HFF-Myc (cell line): ENCODE data around the gene PRDM15.

Experiments
- DNase-seq: peaks from one replicate; pipeline ENCODE4 v3.0.0-alpha.2; 2011; ENCODE audit warnings: low read depth; ENCODE audit errors: extremely low read depth
- H3K4me3 ChIP-seq: replicated peaks from 2 replicates; pipeline ENCODE4 v1.5.1; 2011; ENCODE audit warnings: low read depth, mild to moderate bottlenecking, control low read depth, low read length
- CTCF ChIP-seq: IDR thresholded peaks from 2 replicates; pipeline ENCODE4 v1.5.1; 2012; ENCODE audit warnings: mild to moderate bottlenecking, low read depth, low read length, control low read depth; ENCODE audit errors: missing control alignments

PRDM15 gene

DNA sequence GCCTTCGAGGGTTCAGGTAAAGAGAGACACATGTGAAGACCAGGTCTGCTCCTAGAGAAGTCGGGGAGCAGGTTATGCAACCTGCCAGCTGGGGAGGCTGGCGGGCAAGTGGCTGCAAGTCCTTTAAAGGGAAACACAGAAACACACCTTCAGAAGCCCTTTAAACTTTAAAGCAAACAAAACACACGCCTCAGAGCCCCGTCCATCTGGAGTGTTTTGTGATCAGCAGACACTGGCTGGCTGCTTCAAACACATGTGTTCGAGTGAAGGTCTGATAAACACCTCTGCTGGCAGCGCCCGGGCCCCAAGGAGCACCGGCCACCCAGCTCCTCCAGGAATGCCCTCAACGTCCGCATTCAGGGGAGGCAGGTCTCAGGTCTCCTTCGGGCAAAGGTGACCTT lies 127.5 kb downstream of the PRDM15 start:
- no peak for TF ChIP-seq CTCF
- DNase-seq: no peak
- H3K4me3 ChIP-seq: no peak overlapping the region

- DNase-seq: no peak
- no peak for TF ChIP-seq CTCF
- H3K4me3 ChIP-seq: no peak overlapping the region
Measured at GRCh38 chr21:41750532-41751151, 128.5 kb downstream of the PRDM15 start.

DNA sequence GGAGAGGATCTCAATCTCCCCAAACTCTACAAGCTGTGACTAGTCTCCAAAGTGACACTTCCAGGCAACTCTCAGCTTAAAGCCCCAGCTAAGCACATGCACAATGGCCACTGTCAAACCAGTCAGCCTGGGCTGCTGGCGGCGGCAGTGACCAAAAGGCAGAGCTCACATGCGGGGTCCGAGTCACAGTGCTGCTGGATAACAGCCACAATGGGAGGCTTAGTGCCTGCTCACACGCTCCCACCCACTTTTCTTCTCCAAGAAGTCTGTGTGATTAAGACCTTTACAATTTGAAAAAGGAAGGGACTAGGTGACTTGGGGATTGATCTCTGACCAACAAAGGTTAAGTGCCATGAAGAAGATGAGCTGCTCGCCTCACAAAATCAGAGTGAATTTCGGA lies 129.1 kb downstream of the PRDM15 start:
- H3K4me3 ChIP-seq: no peak overlapping the region
- DNase-seq: no peak
- TF ChIP-seq CTCF: no peak

DNA sequence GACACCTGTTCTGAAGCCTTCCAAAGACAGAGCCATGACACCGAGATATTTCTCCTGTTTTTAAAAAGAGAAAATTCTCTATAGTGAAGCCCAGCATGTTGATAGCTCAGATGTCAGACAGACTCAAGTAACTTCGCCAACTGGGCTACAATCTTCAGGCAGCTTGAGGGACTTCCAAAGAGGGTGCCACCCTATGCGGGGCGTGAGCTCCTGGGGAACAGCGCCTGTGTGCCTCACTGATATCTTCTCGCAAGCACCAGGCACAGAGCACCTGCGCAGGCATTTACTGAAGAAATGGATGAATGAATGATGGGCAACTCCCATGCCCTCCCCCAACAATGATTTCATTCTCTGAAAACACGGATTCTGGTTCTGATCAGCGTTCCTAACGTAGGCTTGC lies 129.9 kb downstream of the PRDM15 start:
- no peak for DNase-seq
- no peak for TF ChIP-seq CTCF
- no peak overlapping the region for H3K4me3 ChIP-seq
